ENCODE measurements around the gene LHFPL4.

GRCh38 chr3:9508781-9509180 lies 44.8 kb downstream of the LHFPL4 start:
- TF ChIP-seq CTCF (conservative IDR thresholded peaks at IDR 0.05; ENCODE audit: low read depth, low read length) (no peak), RFX5 (IDR thresholded peaks at IDR 0.05; ENCODE audit: low read depth, low read length) (no peak), BHLHE40 (IDR thresholded peaks at IDR 0.05; ENCODE audit: low read depth, low read length) (no peak), POLR2A (IDR thresholded peaks at IDR 0.05; ENCODE audit: low read depth, low read length) (no peak), CEBPB (IDR thresholded peaks at IDR 0.05; ENCODE audit: low read depth, low read length) (no peak), MAZ (IDR thresholded peaks at IDR 0.05; ENCODE audit: borderline replicate concordance, low read depth, low read length) (no peak), RAD21 (IDR thresholded peaks at IDR 0.05; ENCODE audit: low read length) (no peak)
- TF ChIP-seq, protein P1, sequence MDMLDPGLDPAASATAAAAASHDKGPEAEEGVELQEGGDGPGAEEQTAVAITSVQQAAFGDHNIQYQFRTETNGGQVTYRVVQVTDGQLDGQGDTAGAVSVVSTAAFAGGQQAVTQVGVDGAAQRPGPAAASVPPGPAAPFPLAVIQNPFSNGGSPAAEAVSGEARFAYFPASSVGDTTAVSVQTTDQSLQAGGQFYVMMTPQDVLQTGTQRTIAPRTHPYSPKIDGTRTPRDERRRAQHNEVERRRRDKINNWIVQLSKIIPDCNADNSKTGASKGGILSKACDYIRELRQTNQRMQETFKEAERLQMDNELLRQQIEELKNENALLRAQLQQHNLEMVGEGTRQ (IDR thresholded peaks at IDR 0.05; ENCODE audit: low read depth, low read length), result no peak
- TF ChIP-seq, protein P2, sequence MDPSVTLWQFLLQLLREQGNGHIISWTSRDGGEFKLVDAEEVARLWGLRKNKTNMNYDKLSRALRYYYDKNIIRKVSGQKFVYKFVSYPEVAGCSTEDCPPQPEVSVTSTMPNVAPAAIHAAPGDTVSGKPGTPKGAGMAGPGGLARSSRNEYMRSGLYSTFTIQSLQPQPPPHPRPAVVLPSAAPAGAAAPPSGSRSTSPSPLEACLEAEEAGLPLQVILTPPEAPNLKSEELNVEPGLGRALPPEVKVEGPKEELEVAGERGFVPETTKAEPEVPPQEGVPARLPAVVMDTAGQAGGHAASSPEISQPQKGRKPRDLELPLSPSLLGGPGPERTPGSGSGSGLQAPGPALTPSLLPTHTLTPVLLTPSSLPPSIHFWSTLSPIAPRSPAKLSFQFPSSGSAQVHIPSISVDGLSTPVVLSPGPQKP (IDR thresholded peaks at IDR 0.05; ENCODE audit: borderline replicate concordance, low read depth, low read length), result no peak
